ENCODE measurements around the gene EPHA1.

Gene EPHA1

GRCh38 chr7:143389316-143390103 is 19.1 kb downstream of the EPHA1 start:
- no peak for DNase-seq (ENCODE audit: low read depth)

- no peak for DNase-seq (ENCODE audit: low read depth)
These were observed 20.1 kb downstream of the EPHA1 start for GRCh38 chr7:143388491-143389101.

GRCh38 chr7:143388051-143388450 is 20.6 kb downstream of the EPHA1 start:
- DNase-seq (ENCODE audit: low read depth): no peak

- no peak for DNase-seq (ENCODE audit: low read depth)
These were observed 21.3 kb downstream of the EPHA1 start for GRCh38 chr7:143387156-143387975.

- DNase-seq (ENCODE audit: low read depth): no peak
These were observed 22.5 kb downstream of the EPHA1 start for GRCh38 chr7:143385891-143386781.

- DNase-seq (ENCODE audit: low read depth): no peak
These were observed 23.7 kb downstream of the EPHA1 start for GRCh38 chr7:143384661-143385631.

- DNase-seq (ENCODE audit: low read depth): no peak
These were observed 24.5 kb downstream of the EPHA1 start for GRCh38 chr7:143384148-143384547.

- DNase-seq (ENCODE audit: low read depth): no peak
These were observed 25.1 kb downstream of the EPHA1 start for GRCh38 chr7:143383642-143383957.

GRCh38 chr7:143382791-143383641 is 25.6 kb downstream of the EPHA1 start:
- no peak for DNase-seq (ENCODE audit: low read depth)

GRCh38 chr7:143382126-143382790 is 26.4 kb downstream of the EPHA1 start:
- DNase-seq (ENCODE audit: low read depth): no peak

GRCh38 chr7:143381427-143382125 is 27.1 kb downstream of the EPHA1 start:
- DNase-seq (ENCODE audit: low read depth): peak; percentile 74

GRCh38 chr7:143380646-143381426 is 27.8 kb downstream of the EPHA1 start, which contains the start of gene ZYX:
Gene ZYX, plus strand, starts transcription at chr7:143381345. Its CDS starts 227 bp downstream, at chr7:143381572.
- DNase-seq (ENCODE audit: low read depth): peak; percentile 93

GRCh38 chr7:143380260-143380645 is 28.4 kb downstream of the EPHA1 start:
- peak; percentile 82 for DNase-seq (ENCODE audit: low read depth)

GRCh38 chr7:143379611-143380259 is 28.9 kb downstream of the EPHA1 start:
- no peak for DNase-seq (ENCODE audit: low read depth)

- DNase-seq (ENCODE audit: low read depth): no peak
These were observed 32.3 kb downstream of the EPHA1 start for GRCh38 chr7:143376396-143376795.

GRCh38 chr7:143375298-143376034 is 33.2 kb downstream of the EPHA1 start:
- DNase-seq (ENCODE audit: low read depth): no peak
